WERI-Rb-1 (cell line): ENCODE results near the gene CDC42EP2.

Experiments
- DNase-seq: peaks from one replicate; pipeline ENCODE4 v3.0.0-alpha.2; 2020
- H3K27ac ChIP-seq: fragments of 250-450 bp; sonication (Bioruptor Pico); 2 replicates; pipeline ENCODE4 v1.5.1; 2020; ENCODE audit warnings: mild to moderate bottlenecking, moderate library complexity
- H3K27me3 ChIP-seq: fragments of 250-450 bp; sonication (Bioruptor Pico); 2 replicates; pipeline ENCODE4 v1.5.1; 2021; ENCODE audit warnings: mild to moderate bottlenecking, low read depth, moderate library complexity; ENCODE audit not compliant: insufficient read depth, severe bottlenecking
- H3K36me3 ChIP-seq: fragments of 250-450 bp; sonication (Bioruptor Pico); 2 replicates; pipeline ENCODE4 v1.5.1; 2020; ENCODE audit warnings: mild to moderate bottlenecking, moderate library complexity
- H3K4me3 ChIP-seq: 2 replicates; pipeline ENCODE4 v1.5.1; 2011; ENCODE audit warnings: low read depth, mild to moderate bottlenecking, control low read depth, low read length
- H3K9me3 ChIP-seq: fragments of 250-450 bp; sonication (Bioruptor Pico); 2 replicates; pipeline ENCODE4 v1.5.1; 2021; ENCODE audit warnings: mild to moderate bottlenecking, moderate library complexity; ENCODE audit not compliant: severe bottlenecking
- TF ChIP-seq, protein P1 (sequence below): IDR thresholded peaks from 2 replicates; pipeline ENCODE4 v1.5.1; 2011; ENCODE audit warnings: low read depth, mild to moderate bottlenecking, control low read depth, inconsistent platforms, low read length

Gene CDC42EP2

GRCh38 chr11:65305501-65306268 lies 9.0 kb upstream of the CDC42EP2 start:
- no peaks in the 10 kb centered on the region for H3K9me3 ChIP-seq
- no peak overlapping the region for H3K4me3 ChIP-seq
- DNase-seq: no peak
- H3K36me3 ChIP-seq: peaks cover 23% of the 10 kb centered on the region
- H3K27ac ChIP-seq: no peak overlapping the region
- H3K27me3 ChIP-seq: no peaks in the 10 kb centered on the region
- TF ChIP-seq, protein P1, sequence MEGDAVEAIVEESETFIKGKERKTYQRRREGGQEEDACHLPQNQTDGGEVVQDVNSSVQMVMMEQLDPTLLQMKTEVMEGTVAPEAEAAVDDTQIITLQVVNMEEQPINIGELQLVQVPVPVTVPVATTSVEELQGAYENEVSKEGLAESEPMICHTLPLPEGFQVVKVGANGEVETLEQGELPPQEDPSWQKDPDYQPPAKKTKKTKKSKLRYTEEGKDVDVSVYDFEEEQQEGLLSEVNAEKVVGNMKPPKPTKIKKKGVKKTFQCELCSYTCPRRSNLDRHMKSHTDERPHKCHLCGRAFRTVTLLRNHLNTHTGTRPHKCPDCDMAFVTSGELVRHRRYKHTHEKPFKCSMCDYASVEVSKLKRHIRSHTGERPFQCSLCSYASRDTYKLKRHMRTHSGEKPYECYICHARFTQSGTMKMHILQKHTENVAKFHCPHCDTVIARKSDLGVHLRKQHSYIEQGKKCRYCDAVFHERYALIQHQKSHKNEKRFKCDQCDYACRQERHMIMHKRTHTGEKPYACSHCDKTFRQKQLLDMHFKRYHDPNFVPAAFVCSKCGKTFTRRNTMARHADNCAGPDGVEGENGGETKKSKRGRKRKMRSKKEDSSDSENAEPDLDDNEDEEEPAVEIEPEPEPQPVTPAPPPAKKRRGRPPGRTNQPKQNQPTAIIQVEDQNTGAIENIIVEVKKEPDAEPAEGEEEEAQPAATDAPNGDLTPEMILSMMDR: no peak

DNA sequence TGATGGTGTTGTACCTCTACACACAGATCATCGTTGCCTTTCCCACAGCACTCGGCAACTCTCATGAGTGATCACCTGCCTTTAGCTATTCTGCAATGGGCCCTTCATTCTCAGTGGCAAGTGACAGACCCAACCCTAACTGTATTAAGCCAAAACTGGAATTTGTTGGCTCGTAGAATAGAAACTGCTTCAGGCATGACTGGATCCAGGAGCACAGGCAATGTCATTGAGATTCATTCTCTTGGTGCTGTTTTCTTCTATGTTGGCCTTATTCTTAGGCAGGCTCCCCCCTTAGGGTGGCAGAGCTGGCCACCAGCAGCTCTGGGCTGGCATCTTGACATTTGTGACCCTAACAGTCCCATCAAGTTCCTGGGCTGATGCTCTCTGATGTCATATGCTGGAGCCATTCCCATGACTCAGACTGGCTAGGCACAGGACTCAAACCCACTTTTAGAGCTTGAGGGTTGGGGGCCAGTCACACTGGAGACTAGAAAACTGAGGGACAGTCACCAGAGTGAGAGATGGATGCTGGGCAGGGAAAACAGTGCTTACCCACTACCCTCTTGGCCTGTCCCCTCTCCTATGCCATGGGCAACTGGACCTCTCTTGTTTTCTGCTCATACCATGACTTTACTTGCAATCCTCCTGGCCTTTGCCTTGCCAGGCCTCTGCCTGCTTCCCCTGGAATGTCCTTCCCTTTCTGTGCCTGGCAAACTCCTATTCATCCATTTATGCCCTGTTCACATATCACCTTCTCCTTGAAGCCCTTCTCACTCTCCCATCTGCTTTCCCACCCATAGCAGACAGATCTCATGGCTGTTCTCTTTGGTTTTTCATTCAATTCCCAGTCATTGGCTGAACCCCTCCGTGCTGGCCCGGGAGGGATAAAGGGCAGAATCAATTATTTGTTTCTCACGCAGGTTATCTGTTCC lies 7.1 kb upstream of the CDC42EP2 start:
- Histone ChIP-seq H3K9me3 (no peaks in the 10 kb centered on the region), H3K4me3 (no peak overlapping the region), H3K36me3 (peaks cover 17% of the 10 kb centered on the region), H3K27me3 (no peaks in the 10 kb centered on the region), H3K27ac (no peak overlapping the region)
- TF ChIP-seq, protein P1: no peak
- DNase-seq: no peak

DNA sequence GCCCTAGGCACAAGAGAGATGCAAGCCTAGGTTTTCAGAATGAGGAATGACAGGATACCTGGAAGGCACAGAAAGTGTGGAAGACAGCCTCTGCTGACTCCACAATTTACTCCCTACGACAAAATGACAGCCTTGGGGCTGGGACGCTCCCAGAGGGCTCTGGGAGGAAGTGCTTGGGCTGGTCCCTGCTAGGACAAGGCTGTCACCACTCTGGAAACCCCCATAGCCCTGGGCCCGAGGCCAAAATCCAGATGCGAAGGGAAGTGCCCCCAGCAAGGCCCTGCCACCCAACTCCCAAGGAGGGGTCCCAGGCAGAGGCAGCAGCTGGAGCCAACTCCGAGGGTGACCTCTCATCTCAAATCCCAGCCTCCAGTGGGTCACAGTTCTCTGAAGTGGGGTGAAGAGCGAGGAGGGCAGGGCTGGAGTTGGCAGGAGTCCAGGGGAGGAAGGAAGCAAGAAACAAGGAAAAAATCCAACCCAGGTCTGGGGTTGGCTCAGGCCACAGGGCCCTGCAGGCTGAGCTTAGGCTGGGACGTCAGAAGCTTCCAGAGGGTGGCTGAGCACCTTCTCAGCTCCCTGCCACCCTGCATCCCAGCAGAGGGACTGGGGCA lies 6.3 kb upstream of the CDC42EP2 start:
- TF ChIP-seq, protein P1: no peak
- Histone ChIP-seq H3K9me3 (no peaks in the 10 kb centered on the region), H3K4me3 (no peak overlapping the region), H3K27ac (no peak overlapping the region), H3K36me3 (peaks cover 15% of the 10 kb centered on the region), H3K27me3 (no peaks in the 10 kb centered on the region)
- DNase-seq: no peak

DNA sequence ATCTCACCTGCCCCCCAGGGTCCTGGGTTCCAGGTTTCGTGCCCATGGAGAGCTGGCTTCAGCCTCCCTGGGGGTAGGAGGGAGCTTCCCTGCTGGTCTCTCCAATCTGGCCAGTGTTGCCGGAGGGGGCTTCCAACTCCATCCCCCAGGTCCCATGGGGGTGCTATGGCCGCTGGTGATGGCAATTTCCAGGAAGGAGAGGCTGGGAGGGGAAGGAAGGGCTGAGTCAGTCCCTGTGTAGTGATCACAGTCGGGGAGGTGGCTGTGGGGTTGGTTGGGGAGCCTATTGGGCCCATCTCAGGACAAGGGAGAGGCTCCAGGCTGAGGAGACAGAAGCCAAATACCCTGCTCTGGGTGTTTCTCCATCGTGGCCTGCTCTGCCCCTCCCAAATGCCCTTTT lies 5.7 kb upstream of the CDC42EP2 start:
- H3K27me3 ChIP-seq: no peaks in the 10 kb centered on the region

DNA sequence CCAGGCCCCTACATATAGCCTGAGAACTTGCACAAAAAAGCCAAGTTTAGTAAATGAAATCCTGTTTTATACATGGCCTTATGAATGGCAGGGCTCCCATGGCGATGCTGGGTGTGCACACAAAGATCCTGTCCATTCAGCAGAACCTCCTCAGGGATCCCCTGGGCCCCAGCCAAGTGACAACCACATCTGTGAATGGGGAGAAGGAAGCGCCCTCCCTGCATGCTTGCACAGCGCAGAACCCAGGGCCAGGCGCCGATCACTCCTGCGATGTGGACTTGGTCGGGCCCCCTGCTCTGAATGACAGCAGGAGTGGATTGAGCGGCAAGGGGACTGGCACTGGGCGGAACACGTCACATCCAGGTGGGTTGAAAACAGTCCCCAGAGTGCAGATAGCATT lies 4.5 kb upstream of the CDC42EP2 start:
- TF ChIP-seq, protein P1: no peak
- Histone ChIP-seq H3K27ac (peak overlapping the region; percentile 78), H3K9me3 (no peaks in the 10 kb centered on the region), H3K36me3 (peaks cover 7% of the 10 kb centered on the region; the same call in 1 of the 2 replicates), H3K27me3 (no peaks in the 10 kb centered on the region), H3K4me3 (no peak overlapping the region)
- peak; percentile 29 for DNase-seq

More for the DNA sequence above, 5.7 kb upstream of the CDC42EP2 start:
- H3K4me3 ChIP-seq: no peak overlapping the region
- DNase-seq: no peak
- TF ChIP-seq, protein P1: no peak
- no peak overlapping the region for H3K27ac ChIP-seq
- peaks cover 10% of the 10 kb centered on the region; the same call in 1 of the 2 replicates for H3K36me3 ChIP-seq
- no peaks in the 10 kb centered on the region for H3K9me3 ChIP-seq
